ENCODE data around the gene ERBB4. TPM values are rescaled to one million over a fixed set of nuclear protein-coding genes. Genes with fewer than 3 reads are reported as not detected.

ERBB4 gene
- total and polyA plus RNA-seq, 2 of the 8 experiments (the other 6 are each of a cell fraction or from before 2014, with no cell fraction given) = 0.34 to 1.3 TPM

GRCh38 chr2:211333377-211333776 lies 1205.2 kb downstream of the ERBB4 start:
- Histone ChIP-seq H3K27me3 (replicated peaks in 1 of 4; ENCODE audit: control insufficient read depth in 3 of 4, extremely low read depth in 1 of 4, insufficient read depth in 3 of 4, low read length in 3 of 4) (no peaks in the 10 kb centered on the region), H2AK5ac (ENCODE audit: low read depth, low read length) (no peak overlapping the region), H4K8ac (ENCODE audit: extremely low read depth, insufficient read depth, low read length) (no peak overlapping the region), H2BK20ac (ENCODE audit: low read length) (no peak overlapping the region), H3K36me3 (ENCODE audit: control insufficient read depth in 2 of 4, insufficient read depth in 4 of 4, low read length in 3 of 4) (no peaks in the 10 kb centered on the region), H3K14ac (ENCODE audit: insufficient read length) (no peak overlapping the region), H3K79me1 (ENCODE audit: low read depth, low read length) (no peaks in the 10 kb centered on the region), H3K4me3 (ENCODE audit: extremely low read depth in 1 of 4, insufficient read depth in 2 of 4, low read depth in 3 of 4, low read length in 4 of 4) (no peak overlapping the region), H3K9me3 (ENCODE audit: insufficient read depth in 2 of 2, low read depth in 1 of 2, low read length in 1 of 2) (no peaks in the 10 kb centered on the region), H2BK5ac (ENCODE audit: low read depth, low read length) (no peak overlapping the region), H3K23me2 (ENCODE audit: low read depth, low read length) (no peaks in the 10 kb centered on the region), H4K5ac (ENCODE audit: insufficient read length, low read depth, low read length) (no peak overlapping the region), H3K56ac (replicated peaks; ENCODE audit: insufficient read length, low read depth, low read length) (no peak overlapping the region), H3K27ac (ENCODE audit: low read depth, low read length) (no peak overlapping the region), H4K91ac (replicated peaks; ENCODE audit: insufficient read length, low read length) (no peak overlapping the region), H3K79me2 (ENCODE audit: control insufficient read depth in 1 of 2, insufficient read depth in 2 of 2, low read length in 2 of 2) (no peaks in the 10 kb centered on the region), H2BK15ac (ENCODE audit: low read length) (no peak overlapping the region), H3K9ac (replicated peaks in 1 of 4; ENCODE audit: extremely low read depth in 1 of 4, low read depth in 3 of 4, low read length in 3 of 4) (no peak overlapping the region), H2BK12ac (ENCODE audit: low read depth, low read length) (no peak overlapping the region), H3K4me2 (ENCODE audit: insufficient read depth in 1 of 2, low read depth in 2 of 2, low read length in 2 of 2) (no peak overlapping the region), H3K18ac (ENCODE audit: extremely low read depth, low read length) (no peak overlapping the region), H3K4ac (replicated peaks; ENCODE audit: insufficient read length, low read depth, low read length) (no peak overlapping the region), H2AFZ (ENCODE audit: low read length) (no peak overlapping the region), H2BK120ac (replicated peaks; ENCODE audit: low read depth, low read length) (no peak overlapping the region), H3K23ac (ENCODE audit: insufficient read length) (no peak overlapping the region), H4K20me1 (replicated peaks in 1 of 2; ENCODE audit: control insufficient read depth in 1 of 2, insufficient read depth in 2 of 2, low read length in 2 of 2) (no peaks in the 10 kb centered on the region), H3K4me1 (replicated peaks in 1 of 4; ENCODE audit: control insufficient read depth in 3 of 4, insufficient read depth in 4 of 4, low read length in 3 of 4) (peaks cover 0 to 13% (median 0%) of the 10 kb centered on the region in 4 experiments; a peak in 2 of 7 replicates)
- POLR2A ChIA-PET (ENCODE audit: partially characterized antibody) = no interaction called here
- no peak for DNase-seq (ENCODE audit: low read depth in 1 of 2, low spot score in 2 of 2)
- FAIRE-seq = no peak
- 83% methylated on average over 1 of the region's 1 CpG; no CpG with 5 or more reads in 1 of the 2 experiments for WGBS, 2 experiments (ENCODE audit: extremely low coverage in 1 of 2, insufficient coverage in 1 of 2, insufficient read length in 1 of 2, insufficient replicate concordance in 2 of 2, low coverage in 1 of 2, low lambda C conversion rate in 2 of 2, missing lambda C conversion rate in 1 of 2)
- CTCF ChIA-PET (ENCODE audit: partially characterized antibody) = interaction anchor here (0.8 to 0.9 kb wide), 2 partner anchors 101 to 116 kb away, joined by 3 to 4 read pairs; no protein-coding TSS in a partner anchor
- TF ChIP-seq PHF8 (conservative IDR thresholded peaks at IDR 0.05; ENCODE audit: low read depth, low read length) (no peak), POU5F1 (IDR thresholded peaks at IDR 0.05; ENCODE audit: low read depth, low read length) (no peak), CTCF (IDR thresholded peaks at IDR 0.05; ENCODE audit: control extremely low read depth in 1 of 3, insufficient read depth in 1 of 3, low read depth in 1 of 3, low read length in 3 of 3) (no peak), BRCA1 (IDR thresholded peaks at IDR 0.05; ENCODE audit: low read depth, low read length) (no peak), POLR2AphosphoS5 (IDR thresholded peaks at IDR 0.05; ENCODE audit: low read depth, low read length) (no peak), TEAD4 (IDR thresholded peaks at IDR 0.05; ENCODE audit: low read depth, low read length) (no peak), EZH2 (IDR thresholded peaks at IDR 0.05; ENCODE audit: low read depth, low read length, severe bottlenecking) (no peak), MAFK (IDR thresholded peaks at IDR 0.05; ENCODE audit: low read depth, low read length) (no peak), CBX5 (IDR thresholded peaks at IDR 0.05; ENCODE audit: low read depth, low read length) (no peak), CTBP2 (IDR thresholded peaks at IDR 0.05; ENCODE audit: borderline replicate concordance, insufficient read depth, insufficient read length, low read length) (no peak)
- TF ChIP-seq, protein P1, sequence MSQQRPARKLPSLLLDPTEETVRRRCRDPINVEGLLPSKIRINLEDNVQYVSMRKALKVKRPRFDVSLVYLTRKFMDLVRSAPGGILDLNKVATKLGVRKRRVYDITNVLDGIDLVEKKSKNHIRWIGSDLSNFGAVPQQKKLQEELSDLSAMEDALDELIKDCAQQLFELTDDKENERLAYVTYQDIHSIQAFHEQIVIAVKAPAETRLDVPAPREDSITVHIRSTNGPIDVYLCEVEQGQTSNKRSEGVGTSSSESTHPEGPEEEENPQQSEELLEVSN (IDR thresholded peaks at IDR 0.05) = no peak
